Measurements from ENCODE around the gene USP19. TPM values are rescaled to one million over a fixed set of nuclear protein-coding genes. Genes with fewer than 3 reads are reported as not detected.

The USP19 gene
- polyA plus RNA-seq, 3 donors = 18.4 to 55.7 (median 24.1) TPM

DNA sequence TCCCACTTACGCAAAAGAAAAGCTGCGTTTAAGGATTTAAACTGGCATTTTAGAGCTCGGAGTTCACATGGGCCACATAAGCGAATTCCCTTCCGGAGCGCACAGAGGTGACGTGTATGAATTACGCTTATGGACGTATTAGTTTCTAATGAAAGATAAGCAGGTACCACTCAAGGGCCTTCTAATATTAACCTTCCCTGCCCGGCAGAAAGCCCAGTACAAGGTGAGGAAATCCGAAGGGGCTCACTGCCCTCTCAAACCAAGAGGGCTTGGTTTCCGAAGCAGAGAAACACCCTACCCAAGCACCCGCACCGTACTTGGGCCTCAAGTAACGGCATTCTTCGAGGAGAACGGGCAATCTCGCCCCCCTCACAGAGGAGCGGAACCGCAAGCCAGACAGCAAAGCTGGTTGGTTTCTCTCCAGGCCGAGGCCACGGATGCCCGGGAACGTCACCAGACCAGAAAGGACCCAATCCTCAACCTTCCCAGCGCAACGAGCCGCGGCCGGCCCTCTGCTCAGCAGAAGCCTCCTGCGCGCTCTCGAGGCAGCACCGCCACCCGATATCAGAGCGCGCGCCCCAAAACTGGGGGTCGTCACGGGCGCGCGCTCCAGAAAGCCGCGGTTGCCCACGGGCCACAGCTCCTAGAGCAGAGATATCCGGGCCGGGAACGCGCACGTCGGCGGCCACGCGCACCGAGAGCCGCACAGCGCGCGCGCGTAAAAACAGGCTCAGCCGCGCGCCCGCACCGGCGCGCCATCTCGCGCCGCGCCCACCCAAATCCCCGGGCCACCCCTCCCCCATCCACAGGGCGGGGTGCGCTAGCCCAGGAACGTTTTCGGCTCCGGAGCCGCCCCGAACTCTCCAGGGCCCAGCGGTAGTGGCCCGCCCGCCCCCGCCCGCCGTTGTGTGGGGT is 27.4 kb downstream of the USP19 start:
- Histone ChIP-seq H3K27ac (ENCODE audit: low read depth in 1 of 2, low read length in 2 of 2) (peak overlapping the region; percentile 75 to 93), H3K4me1 (ENCODE audit: control insufficient read depth in 1 of 2, insufficient read depth in 2 of 2, low read length in 2 of 2) (peaks cover 20 to 31% of the 10 kb centered on the region in 2 donors), H3K36me3 (replicated peaks in 1 of 2; ENCODE audit: control insufficient read depth in 1 of 2, insufficient read depth in 2 of 2, low read length in 2 of 2) (peaks cover 9 to 32% of the 10 kb centered on the region in 2 donors), H3K9ac (ENCODE audit: insufficient read depth, low read length, poor library complexity, severe bottlenecking) (peak overlapping the region; percentile 91), H3K4me3 (replicated peaks in 1 of 3; ENCODE audit: low read depth in 2 of 3, low read length in 3 of 3) (peak overlapping the region; percentile 55 to 87 (median 78)), H3K4me2 (replicated peaks; ENCODE audit: extremely low read depth, low read length, poor library complexity, severe bottlenecking) (peak overlapping the region; percentile 99), H4K20me1 (ENCODE audit: insufficient read depth, low read length) (peaks cover 49% of the 10 kb centered on the region), H3K79me2 (ENCODE audit: insufficient read depth, low read length) (peaks cover 53% of the 10 kb centered on the region), H3K9me3 (replicated peaks in 1 of 2; ENCODE audit: control insufficient read depth in 1 of 2, insufficient read depth in 1 of 2, low read length in 2 of 2) (no peaks in the 10 kb centered on the region), H2AFZ (ENCODE audit: insufficient read depth, low read depth, low read length, poor library complexity, severe bottlenecking) (peak overlapping the region; percentile 78), H3K27me3 (ENCODE audit: control insufficient read depth in 2 of 2, insufficient read depth in 2 of 2, low read length in 2 of 2) (no peaks in the 10 kb centered on the region)
- intact Hi-C loops (cut with micrococcal nuclease) = loop anchor here (5.0 kb wide), 2 partner anchors 71 to 106 kb away; partner anchors contain the start of gene NDUFAF3 (in 2 of the 2)
- under 1% methylated on average over 75 of the region's 86 CpGs for WGBS (ENCODE audit: insufficient coverage)
- TF ChIP-seq, protein P1, sequence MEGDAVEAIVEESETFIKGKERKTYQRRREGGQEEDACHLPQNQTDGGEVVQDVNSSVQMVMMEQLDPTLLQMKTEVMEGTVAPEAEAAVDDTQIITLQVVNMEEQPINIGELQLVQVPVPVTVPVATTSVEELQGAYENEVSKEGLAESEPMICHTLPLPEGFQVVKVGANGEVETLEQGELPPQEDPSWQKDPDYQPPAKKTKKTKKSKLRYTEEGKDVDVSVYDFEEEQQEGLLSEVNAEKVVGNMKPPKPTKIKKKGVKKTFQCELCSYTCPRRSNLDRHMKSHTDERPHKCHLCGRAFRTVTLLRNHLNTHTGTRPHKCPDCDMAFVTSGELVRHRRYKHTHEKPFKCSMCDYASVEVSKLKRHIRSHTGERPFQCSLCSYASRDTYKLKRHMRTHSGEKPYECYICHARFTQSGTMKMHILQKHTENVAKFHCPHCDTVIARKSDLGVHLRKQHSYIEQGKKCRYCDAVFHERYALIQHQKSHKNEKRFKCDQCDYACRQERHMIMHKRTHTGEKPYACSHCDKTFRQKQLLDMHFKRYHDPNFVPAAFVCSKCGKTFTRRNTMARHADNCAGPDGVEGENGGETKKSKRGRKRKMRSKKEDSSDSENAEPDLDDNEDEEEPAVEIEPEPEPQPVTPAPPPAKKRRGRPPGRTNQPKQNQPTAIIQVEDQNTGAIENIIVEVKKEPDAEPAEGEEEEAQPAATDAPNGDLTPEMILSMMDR (IDR thresholded peaks at IDR 0.05) = no peak
- DNase-seq = peak; percentile 44 to 65 (median 60)
- Mint-ChIP-seq H3K9me3 (no peaks in the 10 kb centered on the region), H3K27ac (peak overlapping the region; percentile 91 to 95 (median 91)), H3K27me3 (ENCODE audit: low read depth in 3 of 3) (no peaks in the 10 kb centered on the region), H3K4me1 (peaks cover 21% of the 10 kb centered on the region), H3K36me3 (peaks cover 14 to 39% of the 10 kb centered on the region in 2 donors), H3K4me3 (peak overlapping the region; percentile 87 to 93)

DNA sequence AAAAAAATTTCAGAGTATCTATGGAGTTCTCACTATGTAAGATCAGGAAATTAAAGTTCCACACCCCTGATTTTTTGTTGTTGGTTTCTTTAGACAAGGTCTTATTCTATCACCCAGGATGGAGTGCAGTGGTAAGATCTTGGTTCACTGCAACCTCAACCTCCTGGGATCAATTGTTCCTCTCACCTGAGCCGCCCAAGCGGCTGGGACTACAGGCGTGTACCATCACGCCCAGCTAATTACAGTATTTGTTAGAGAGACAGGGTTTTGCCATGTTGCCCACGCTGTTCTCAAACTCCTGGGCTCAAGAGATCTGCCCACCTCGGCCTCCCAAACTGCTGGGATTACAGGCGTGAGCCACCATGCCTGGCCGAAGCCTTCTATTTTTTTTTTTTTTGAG is 39.2 kb downstream of the USP19 start:
- peaks cover 19 to 45% of the 10 kb centered on the region in 2 donors for H3K36me3 ChIP-seq (replicated peaks in 1 of 2; ENCODE audit: control insufficient read depth in 1 of 2, insufficient read depth in 2 of 2, low read length in 2 of 2)

More for the DNA sequence above, 39.2 kb downstream of the USP19 start:
- WGBS (ENCODE audit: insufficient coverage) = 100% methylated on average over 5 of the region's 8 CpGs
- no peaks in the 10 kb centered on the region for H3K9me3 Mint-ChIP-seq
- H3K4me2 ChIP-seq (replicated peaks; ENCODE audit: extremely low read depth, low read length, poor library complexity, severe bottlenecking) = no peak overlapping the region
- no peak overlapping the region for H2AFZ ChIP-seq (ENCODE audit: insufficient read depth, low read depth, low read length, poor library complexity, severe bottlenecking)
- no peaks in the 10 kb centered on the region for H3K9me3 ChIP-seq (replicated peaks in 1 of 2; ENCODE audit: control insufficient read depth in 1 of 2, insufficient read depth in 1 of 2, low read length in 2 of 2)
- H3K27me3 Mint-ChIP-seq (ENCODE audit: low read depth in 3 of 3) = no peaks in the 10 kb centered on the region
- H3K4me3 ChIP-seq (replicated peaks in 1 of 3; ENCODE audit: low read depth in 2 of 3, low read length in 3 of 3) = no peak overlapping the region
- H3K4me1 Mint-ChIP-seq = no peaks in the 10 kb centered on the region
- no peak overlapping the region for H3K9ac ChIP-seq (ENCODE audit: insufficient read depth, low read length, poor library complexity, severe bottlenecking)
- no peak overlapping the region for H3K27ac Mint-ChIP-seq
- peaks cover 95% of the 10 kb centered on the region for H3K79me2 ChIP-seq (ENCODE audit: insufficient read depth, low read length)
- intact Hi-C loops (cut with micrococcal nuclease) = no loop called here
- H3K4me1 ChIP-seq (ENCODE audit: control insufficient read depth in 1 of 2, insufficient read depth in 2 of 2, low read length in 2 of 2) = no peaks in the 10 kb centered on the region
- H4K20me1 ChIP-seq (ENCODE audit: insufficient read depth, low read length) = peaks cover 95% of the 10 kb centered on the region
- no peak overlapping the region for H3K4me3 Mint-ChIP-seq
- peaks cover 16 to 47% of the 10 kb centered on the region in 2 donors for H3K36me3 Mint-ChIP-seq
- no peak overlapping the region for H3K27ac ChIP-seq (ENCODE audit: low read depth in 1 of 2, low read length in 2 of 2)
- TF ChIP-seq, protein P1 (IDR thresholded peaks at IDR 0.05) = no peak
- no peaks in the 10 kb centered on the region for H3K27me3 ChIP-seq (ENCODE audit: control insufficient read depth in 2 of 2, insufficient read depth in 2 of 2, low read length in 2 of 2)
- no peak for DNase-seq
